Measurements from ENCODE around the gene BNIPL.

Gene BNIPL

DNA sequence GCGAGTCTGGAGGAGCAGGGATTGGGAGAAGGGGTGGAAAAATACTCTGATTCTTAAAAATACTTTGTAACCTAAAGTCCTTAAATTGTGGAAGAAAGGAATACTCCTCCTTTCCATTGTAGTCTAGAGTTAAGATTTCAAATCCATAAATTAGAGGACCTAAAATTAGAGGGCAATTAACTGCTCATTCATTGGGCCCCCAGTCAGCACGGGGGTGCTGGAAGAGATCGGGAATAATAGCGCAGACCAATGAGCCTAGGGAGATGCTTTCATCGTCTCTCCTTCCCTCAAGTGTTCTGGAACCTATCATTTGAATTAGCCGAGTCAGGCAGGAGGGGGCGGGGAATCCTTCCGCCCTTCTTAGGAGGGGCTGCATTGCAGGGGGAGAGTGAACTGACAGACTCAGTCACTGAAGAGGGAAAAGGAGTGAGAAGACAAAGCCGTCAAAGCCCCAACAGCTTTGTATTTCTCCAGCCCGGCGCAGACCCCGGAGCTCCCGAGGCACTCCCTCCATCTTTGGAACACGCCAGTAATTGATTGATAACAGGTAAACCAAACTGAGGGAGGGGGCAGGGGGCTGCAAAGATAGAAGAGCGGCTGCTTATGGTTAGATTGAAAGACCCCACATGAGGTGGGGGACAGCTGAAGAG, 23.7 kb downstream of the BNIPL start, which contains the start of gene MLLT11:
Gene MLLT11 (plus strand): TSS at position 391 of the 650 bp plus-strand sequence. CDS start 6,828 bp downstream, outside the sequence.
- peak; percentile 93 for DNase-seq

DNA sequence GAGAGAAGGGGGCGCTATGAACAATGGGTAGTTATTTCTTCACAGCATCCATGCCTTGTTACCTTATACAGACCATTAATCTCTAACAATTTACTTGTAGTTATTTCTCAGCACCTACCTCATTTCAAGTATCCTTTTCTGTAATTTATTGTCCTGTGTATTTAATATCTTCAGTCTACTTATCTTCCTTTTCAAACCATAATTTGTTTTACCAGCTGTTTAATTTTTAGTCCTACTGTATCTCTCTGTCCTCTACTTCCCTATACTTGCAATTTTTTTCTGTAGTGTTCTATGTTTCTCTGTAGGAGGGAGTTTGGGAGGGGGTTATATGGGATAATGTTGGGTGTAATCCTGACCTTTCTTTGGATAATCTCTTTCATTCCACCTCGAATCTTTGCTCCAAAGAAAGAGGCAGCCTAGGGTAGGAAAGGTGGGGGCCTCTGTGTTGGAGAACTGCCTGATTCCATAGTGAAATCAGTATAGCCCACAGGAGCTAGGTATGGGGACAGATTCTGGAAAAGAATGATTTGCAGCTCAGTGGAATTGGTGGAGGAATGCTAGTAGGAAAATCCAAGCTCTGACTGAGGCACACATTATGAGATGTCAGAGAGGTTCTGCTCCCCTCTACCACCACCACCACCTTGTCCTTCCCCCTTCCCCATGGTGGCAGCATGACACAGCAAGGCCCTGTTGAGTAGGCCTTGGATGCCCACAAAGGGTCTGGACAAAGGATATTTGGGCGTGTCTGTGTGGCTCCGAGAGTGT, 24.5 kb downstream of the BNIPL start:
- peak; percentile 56 for DNase-seq

DNA sequence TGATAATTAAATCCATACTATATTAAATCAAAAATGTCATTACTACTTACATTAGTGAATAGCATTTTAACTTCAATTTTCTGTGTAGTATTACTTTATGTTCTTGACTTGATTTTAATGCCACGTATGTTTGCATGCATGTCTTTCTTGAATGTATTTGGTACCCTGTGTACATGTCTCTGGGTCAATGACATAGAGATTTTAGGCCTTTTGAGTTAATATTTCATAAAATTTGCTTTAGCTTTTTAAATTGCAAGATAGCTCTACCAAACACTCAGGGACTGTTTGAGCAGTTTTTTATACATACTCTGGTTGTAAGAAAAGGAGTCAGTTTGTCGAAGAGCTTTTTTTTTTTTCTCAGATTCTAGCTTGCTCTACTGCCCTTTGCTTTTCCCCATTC, 25.3 kb downstream of the BNIPL start:
- DNase-seq = no peak

DNA sequence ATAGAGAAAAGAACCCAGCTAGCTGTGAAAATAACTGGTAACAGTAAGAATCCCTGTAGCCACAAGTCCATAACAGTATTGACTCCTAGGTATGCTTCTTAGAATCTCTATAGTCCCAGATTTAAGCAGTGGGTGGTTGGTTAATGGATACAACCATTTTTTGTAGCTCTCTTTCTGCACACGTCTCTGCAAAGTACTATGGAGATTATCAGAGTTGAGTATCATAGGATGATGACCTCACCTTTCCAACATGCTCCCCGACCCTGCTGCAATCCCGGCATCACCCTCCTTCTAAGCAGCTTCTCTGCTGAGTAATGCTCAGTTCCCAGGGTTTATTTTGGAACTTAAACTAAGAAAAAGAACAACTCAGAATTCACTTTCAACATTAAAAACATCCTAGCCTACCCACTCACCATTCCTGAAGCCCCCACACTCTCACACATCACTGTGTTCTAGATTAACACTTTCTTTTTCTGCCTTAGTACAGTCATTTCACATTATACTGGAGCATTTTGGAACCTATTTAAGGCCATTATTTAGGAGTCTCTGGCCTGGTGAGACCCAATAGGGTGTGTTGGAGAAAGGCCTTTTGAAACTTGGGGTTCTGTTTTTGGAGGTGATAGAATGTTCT, 26.5 kb downstream of the BNIPL start:
- DNase-seq = no peak

DNA sequence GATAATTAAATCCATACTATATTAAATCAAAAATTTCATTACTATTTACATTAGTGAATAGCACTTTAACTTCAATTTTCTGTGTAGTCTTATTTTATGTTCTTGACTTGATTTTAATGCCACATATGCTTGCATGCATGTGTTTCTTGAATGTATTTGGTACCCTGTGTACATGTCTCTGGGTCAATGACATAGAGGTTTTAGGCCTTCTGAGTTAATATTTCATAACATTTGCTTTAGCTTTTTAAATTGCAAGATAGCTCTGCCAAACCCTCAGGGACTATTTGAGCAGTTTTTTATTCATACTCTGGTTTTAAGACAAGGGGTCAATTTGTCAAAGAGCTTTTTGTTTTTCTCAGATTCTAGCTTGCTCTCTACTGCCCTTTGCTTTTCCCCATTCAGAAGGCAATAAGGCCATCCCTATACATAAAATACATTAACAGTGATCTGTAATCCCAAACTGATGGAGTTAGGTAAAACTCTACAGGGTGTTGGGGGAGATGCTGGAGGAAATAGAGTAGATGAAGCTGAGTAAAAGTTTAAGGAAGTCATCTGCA, 28.8 kb downstream of the BNIPL start:
- DNase-seq = no peak

DNA sequence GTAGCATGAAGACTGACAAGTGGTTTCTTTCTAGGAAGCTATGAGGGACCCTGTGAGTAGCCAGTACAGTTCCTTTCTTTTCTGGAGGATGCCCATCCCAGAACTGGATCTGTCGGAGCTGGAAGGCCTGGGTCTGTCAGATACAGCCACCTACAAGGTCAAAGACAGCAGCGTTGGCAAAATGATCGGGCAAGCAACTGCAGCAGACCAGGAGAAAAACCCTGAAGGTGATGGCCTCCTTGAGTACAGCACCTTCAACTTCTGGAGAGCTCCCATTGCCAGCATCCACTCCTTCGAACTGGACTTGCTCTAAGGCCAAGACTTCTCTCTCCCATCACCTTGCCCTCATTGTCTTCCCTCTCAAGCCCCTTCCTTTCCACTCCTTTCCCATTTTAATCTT, 30.8 kb downstream of the BNIPL start:
- no peak for DNase-seq

DNA sequence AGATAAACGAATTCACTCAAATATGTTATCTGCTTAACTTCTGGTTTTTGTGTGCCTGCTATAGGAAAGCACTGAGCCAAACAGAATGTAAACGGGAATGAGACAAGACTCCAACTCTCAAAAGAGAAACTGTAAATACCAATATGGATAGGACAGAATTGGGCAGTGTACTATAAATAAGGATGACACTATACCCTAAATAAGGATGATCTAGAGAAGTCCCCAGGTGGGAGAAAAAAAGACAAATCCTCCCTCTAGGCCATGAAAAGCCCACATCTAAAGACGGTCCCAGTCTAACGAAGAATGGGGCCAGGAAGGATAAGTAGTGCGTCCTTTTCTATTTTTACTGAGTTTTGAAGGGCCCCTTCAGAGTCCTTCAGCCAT, 32.7 kb downstream of the BNIPL start:
- DNase-seq = no peak

DNA sequence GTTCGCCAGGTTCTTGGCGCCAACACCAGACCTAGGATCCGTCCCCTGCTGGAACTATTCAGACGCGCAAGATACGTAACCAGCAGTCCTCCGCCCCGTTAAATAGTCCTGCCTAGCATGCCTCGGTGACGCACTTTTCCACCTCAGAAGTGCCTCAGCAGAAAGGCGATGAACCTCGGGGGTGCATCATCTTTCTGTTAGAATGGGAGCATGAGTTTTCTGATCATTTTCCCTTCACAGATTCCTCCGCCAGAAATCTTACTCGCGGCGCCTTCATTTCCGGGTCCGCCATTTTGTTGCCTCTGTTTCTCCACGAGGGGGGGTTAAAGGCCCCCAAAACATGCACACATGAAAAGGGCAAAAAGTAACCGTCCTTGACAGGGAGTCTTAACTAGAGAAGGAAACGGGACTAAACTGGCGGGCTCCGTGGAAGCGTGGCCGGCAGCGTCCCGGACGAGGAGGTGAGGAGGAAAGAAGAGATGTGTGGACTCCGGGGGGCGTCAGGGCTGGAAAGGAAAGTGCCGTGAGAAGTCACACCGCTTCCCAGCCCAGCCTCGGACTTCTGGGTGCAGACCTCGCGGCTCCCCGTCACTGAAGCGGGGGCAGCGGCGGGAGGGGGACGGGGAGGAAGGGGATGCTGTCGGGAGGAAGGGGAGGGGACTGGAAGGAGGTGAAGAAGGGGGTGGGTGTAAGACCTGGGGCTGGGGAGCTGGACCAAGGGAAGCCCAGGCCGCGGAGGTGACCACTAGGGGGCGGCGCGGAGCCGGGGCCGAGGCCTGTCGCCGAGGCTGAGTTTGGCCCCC, 34.3 kb downstream of the BNIPL start, which contains the start of gene GABPB2:
Gene GABPB2 (plus strand): TSS at position 288 of the 803 bp plus-strand sequence. CDS start 17,429 bp downstream, outside the sequence.
- DNase-seq = peak; percentile 95

DNA sequence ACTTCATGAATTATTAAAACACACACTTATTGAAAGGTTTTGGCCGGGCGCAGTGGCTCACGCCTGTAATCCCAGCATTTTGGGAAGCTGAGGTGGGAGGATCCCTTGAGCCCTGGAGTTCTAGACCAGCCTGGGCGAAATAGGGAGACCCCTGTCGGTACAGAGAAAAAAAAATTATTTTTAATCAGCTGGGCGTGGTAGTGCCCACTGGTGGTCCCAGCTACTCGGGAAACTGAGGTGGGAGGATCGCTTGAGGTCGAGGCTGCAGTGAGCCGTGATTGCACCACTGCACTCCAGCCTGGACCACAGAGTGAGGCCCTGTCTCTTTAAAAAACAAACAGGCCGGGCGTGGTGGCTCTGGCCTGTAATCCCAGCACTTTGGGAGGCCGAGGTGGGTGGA, 35.8 kb downstream of the BNIPL start:
- DNase-seq = no peak

DNA sequence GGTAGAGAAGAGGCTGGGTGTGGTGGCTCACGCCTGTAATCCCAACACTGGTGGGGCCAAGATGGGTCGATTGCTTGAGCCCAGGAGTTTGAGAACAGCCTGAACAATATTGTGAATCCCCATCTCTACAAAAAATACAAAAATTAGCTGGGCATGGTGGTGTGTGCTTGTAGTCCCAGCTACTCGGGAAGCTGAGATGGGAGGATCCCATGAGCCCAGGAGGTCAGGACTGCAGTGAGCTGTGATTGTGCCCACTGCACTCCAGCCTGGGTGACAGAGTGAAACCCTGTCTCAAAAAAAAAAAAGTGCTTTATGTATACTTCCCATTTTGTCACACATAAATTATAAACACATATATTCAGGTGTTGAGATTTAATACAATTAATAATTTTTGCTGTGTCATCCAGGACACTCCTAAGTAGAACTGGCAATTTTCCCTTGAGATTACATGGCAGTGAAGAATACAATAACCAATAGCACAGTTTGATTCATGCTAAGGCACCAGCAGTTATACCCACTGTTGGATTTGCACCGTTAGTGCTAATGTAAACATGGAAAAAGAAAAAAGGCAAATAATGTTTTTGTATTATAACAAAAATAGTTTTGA, 49.7 kb downstream of the BNIPL start:
- DNase-seq = no peak
